Dermis microvascular lymphatic vessel endothelial cell (primary cell): Measurements from ENCODE around the gene MRPL27. TPM values are rescaled to one million over a fixed set of nuclear protein-coding genes. Genes with fewer than 3 reads are reported as not detected.

Source experiments
- DNase-seq, 2 donors: peaks; one replicate each; pipeline versions ENCODE4 v3.0.0 to v3.0.0-alpha.2; 2010; ENCODE audit warnings: low read depth in 2 of 2
- total RNA-seq: library from RNA; depleted of rRNA; stranded (reverse); fragments of >200 nt; gene quantifications from 2 replicates; pipeline ENCODE4 v1.2.1, GENCODE V29; 2014

MRPL27 gene
- total RNA-seq, 1 donor from 2014 or later: 59.8 TPM

DNA sequence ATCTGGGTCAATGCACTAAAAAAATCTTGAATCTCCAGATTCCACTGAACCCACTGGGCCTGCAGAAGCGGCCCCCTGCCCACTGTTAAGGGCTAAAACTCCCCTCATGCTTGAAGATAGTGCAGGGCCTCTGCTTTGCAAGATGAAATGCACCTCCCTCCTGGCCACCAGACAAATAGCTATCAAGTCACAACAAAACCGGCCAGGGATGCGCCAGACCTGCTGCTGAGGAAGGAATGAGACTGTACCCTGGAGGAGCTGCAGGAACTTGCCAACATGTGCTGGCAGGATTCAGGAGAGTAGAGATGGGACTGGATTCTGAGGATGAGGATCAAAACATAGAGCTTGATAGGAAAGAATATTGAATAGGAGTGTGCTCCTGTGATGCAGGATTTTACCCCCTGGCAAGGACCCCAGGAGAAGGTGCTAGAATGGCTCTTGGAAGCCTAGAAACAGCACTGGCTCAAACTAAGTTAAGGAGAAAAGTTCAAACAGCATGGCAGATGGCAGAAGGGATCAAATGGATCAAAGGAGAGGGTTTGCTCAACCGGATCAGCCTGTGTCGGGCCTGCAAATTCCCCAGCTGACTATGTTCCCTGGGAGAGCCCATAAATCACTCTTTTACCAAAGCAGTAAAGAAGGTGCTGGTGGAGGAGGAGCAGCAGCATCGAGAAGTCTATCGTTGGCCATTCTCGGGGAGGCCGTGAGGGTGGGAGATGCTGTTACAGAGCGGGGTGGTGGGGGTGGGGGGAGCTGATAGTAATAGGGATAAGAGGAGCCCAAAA is 54.3 kb downstream of the MRPL27 start:
- no peak for DNase-seq

Other genes with a start within 250 kb of the MRPL27 start
- gene SAMD14, start 243.0 kb downstream of the MRPL27 start, total RNA-seq: 2.8 and 6.8 TPM in 2 replicates
- 21.3 and 23.6 TPM in 2 replicates for gene PPP1R9B, start 222.5 kb downstream of the MRPL27 start, total RNA-seq
- gene SGCA, start 207.2 kb downstream of the MRPL27 start, total RNA-seq: not detected in 2 replicates
- under 0.01 and 8.1 TPM in 2 replicates for gene COL1A1, start 171.6 kb downstream of the MRPL27 start, total RNA-seq
- under 0.01 TPM in 1 of 2 replicates, not detected in the other for gene TMEM92, start 98.7 kb downstream of the MRPL27 start, total RNA-seq
- 16.6 and 20.2 TPM in 2 replicates for gene XYLT2, start 27.1 kb downstream of the MRPL27 start, total RNA-seq
- gene EME1, start within 50 bp of the MRPL27 start, total RNA-seq: 1.3 and 2.6 TPM in 2 replicates
- gene LRRC59, start 24.3 kb upstream of the MRPL27 start, total RNA-seq: 105 and 116 TPM in 2 replicates
- gene ACSF2, start 53.0 kb upstream of the MRPL27 start, total RNA-seq: 5.8 and 7.5 TPM in 2 replicates
- gene CHAD, start 95.7 kb upstream of the MRPL27 start, total RNA-seq: not detected in 2 replicates
- 12.5 and 16.3 TPM in 2 replicates for gene RSAD1, start 105.7 kb upstream of the MRPL27 start, total RNA-seq
- 0.13 and 0.26 TPM in 2 replicates for gene MYCBPAP, start 135.3 kb upstream of the MRPL27 start, total RNA-seq
- 0.13 TPM in 1 of 2 replicates, not detected in the other for gene EPN3, start 159.6 kb upstream of the MRPL27 start, total RNA-seq
- 37.2 and 42.2 TPM in 2 replicates for gene SPATA20, start 174.0 kb upstream of the MRPL27 start, total RNA-seq
- gene CACNA1G, start 187.5 kb upstream of the MRPL27 start, total RNA-seq: not detected in 2 replicates